ENCODE results near the gene ADAMTS2. TPM values are rescaled to one million over a fixed set of nuclear protein-coding genes. Genes with fewer than 3 reads are reported as not detected.

Gene ADAMTS2
- total RNA-seq, 1 experiment from 2014 or later, result not detected

DNA sequence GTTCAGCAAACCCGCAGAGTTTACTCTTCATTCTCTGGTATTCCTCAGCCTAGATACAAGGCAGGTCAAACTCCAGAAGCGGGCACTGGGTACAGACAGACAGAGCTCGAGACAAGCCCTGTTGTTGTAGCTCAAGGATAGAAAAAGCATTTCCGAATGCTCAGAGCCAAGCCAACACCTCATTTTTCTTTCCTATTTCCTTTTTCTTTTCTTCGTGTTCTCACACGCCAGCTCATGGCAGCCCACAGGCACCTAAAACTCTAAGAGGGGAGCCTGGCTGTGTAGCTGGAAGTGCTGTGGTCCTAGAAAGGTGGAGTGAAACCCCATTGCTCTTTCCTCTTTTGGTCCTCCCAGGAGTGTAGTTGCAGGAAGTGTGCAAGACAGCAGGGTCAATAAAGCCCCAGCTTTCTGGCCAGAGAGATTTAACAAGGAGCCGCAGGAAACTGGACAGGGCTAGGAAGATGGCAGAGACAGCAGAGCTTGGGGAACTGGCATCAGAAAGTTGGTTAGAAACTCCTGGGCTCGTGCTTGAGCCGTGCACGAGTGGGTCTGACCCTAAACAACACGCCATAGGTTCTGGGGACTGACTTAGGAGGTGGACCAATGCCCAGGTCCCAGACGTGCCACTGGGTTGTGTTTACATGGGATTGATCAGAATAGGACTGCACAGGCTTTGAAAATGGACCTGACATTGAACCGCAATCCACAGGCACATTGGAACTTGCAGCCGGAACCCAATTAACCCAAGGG, 41.6 kb downstream of the ADAMTS2 start:
- no peak overlapping the region for H3K27ac Mint-ChIP-seq (ENCODE audit: unreplicated experiment)
- CTCF ChIA-PET, result interaction anchor here (0.6 kb wide), 2 partner anchors 8 to 586 kb away, joined by 3 read pairs; no protein-coding TSS in a partner anchor
- H3K9me3 Mint-ChIP-seq (ENCODE audit: low read depth, unreplicated experiment), result peaks cover 20% of the 10 kb centered on the region
- no peaks in the 10 kb centered on the region for H3K27me3 Mint-ChIP-seq (ENCODE audit: unreplicated experiment)
- no peaks in the 10 kb centered on the region for H3K4me1 Mint-ChIP-seq (ENCODE audit: low read depth, unreplicated experiment)
- BruUV-seq (replicated peaks), result no TSS peak
- no peaks in the 10 kb centered on the region for H3K36me3 Mint-ChIP-seq (ENCODE audit: insufficient read depth, unreplicated experiment)
- H3K4me3 Mint-ChIP-seq (ENCODE audit: low read depth, unreplicated experiment), result no peak overlapping the region
- TF ChIP-seq, protein P1, sequence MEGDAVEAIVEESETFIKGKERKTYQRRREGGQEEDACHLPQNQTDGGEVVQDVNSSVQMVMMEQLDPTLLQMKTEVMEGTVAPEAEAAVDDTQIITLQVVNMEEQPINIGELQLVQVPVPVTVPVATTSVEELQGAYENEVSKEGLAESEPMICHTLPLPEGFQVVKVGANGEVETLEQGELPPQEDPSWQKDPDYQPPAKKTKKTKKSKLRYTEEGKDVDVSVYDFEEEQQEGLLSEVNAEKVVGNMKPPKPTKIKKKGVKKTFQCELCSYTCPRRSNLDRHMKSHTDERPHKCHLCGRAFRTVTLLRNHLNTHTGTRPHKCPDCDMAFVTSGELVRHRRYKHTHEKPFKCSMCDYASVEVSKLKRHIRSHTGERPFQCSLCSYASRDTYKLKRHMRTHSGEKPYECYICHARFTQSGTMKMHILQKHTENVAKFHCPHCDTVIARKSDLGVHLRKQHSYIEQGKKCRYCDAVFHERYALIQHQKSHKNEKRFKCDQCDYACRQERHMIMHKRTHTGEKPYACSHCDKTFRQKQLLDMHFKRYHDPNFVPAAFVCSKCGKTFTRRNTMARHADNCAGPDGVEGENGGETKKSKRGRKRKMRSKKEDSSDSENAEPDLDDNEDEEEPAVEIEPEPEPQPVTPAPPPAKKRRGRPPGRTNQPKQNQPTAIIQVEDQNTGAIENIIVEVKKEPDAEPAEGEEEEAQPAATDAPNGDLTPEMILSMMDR (IDR thresholded peaks at IDR 0.05; ENCODE audit: unreplicated experiment), result no peak
- intact Hi-C loops (cut with micrococcal nuclease; ENCODE audit: unreplicated experiment), result no loop called here
- DNase-seq, result no peak

DNA sequence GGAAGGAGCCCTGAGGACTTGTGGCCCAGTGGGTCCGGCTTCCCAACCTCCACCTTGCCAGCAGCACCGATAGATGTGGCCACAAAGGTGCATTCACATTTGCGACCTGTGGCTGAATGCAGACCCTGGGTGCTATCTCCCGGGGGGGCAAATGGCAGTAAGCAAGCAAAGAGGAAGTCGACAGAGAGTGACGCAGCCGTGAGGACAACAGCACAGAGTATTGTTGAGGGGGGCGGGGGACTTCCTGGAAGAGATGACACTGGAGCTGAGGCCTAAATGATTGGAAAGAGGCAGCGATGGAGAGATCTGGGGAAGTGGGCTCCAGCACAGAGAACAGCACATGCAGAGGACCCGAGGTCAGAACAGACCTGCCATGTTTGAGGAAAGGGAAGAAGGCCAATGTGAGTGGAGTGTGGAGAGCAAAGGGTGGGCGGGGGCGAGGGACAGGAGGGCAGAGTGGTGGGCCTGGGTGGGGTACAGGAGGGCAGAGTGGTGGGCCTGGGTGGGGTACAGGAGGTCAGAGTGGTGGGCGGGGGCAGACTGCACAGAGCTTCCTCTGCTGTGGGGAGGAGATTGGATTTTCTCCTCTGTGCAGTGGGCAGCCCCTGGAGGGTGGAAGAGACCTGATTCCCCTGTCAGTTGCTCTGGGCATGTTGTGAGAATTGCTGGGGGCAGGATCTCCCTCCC, 42.6 kb downstream of the ADAMTS2 start:
- no peak for DNase-seq
- Mint-ChIP-seq H3K4me1 (ENCODE audit: low read depth, unreplicated experiment) (no peaks in the 10 kb centered on the region), H3K27ac (ENCODE audit: unreplicated experiment) (no peak overlapping the region)

DNA sequence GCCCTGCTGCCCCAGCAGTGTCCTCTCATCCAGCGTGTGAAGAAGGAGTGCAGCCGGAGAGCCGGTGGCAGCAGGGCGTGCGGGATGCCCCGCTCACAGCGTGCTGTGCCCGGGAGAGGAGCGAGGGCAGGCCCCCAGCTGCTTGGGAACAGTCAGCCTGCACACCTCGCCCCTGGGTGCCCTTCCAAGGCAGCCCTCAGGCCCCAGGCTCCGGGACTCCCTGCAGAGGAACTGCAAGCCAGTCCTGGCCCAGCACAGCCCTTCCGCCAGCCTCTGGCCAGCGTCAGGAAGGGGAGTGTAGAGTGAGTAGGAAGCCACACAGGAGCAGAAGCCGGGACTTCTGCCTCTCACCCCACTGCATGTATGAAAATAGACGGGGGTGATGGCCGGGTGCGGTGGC, 43.5 kb downstream of the ADAMTS2 start:
- CTCF ChIA-PET, result no interaction called here
- BruUV-seq (replicated peaks), result no TSS peak
- Mint-ChIP-seq H3K4me3 (ENCODE audit: low read depth, unreplicated experiment) (no peak overlapping the region), H3K27me3 (ENCODE audit: unreplicated experiment) (no peaks in the 10 kb centered on the region), H3K4me1 (ENCODE audit: low read depth, unreplicated experiment) (no peaks in the 10 kb centered on the region), H3K27ac (ENCODE audit: unreplicated experiment) (no peak overlapping the region), H3K9me3 (ENCODE audit: low read depth, unreplicated experiment) (peaks cover 15% of the 10 kb centered on the region), H3K36me3 (ENCODE audit: insufficient read depth, unreplicated experiment) (no peaks in the 10 kb centered on the region)
- TF ChIP-seq, protein P1 (IDR thresholded peaks at IDR 0.05; ENCODE audit: unreplicated experiment), result no peak
- DNase-seq, result no peak
- intact Hi-C loops (cut with micrococcal nuclease; ENCODE audit: unreplicated experiment), result no loop called here

More for the DNA sequence above, 42.6 kb downstream of the ADAMTS2 start:
- Mint-ChIP-seq H3K27me3 (ENCODE audit: unreplicated experiment) (no peaks in the 10 kb centered on the region), H3K9me3 (ENCODE audit: low read depth, unreplicated experiment) (peaks cover 18% of the 10 kb centered on the region), H3K36me3 (ENCODE audit: insufficient read depth, unreplicated experiment) (no peaks in the 10 kb centered on the region), H3K4me3 (ENCODE audit: low read depth, unreplicated experiment) (no peak overlapping the region)
- BruUV-seq (replicated peaks), result no TSS peak
- CTCF ChIA-PET, result interaction anchor here (0.6 kb wide), 1 partner anchor 9 kb away, joined by 3 read pairs; no protein-coding TSS in a partner anchor
- TF ChIP-seq, protein P1 (IDR thresholded peaks at IDR 0.05; ENCODE audit: unreplicated experiment), result no peak
- intact Hi-C loops (cut with micrococcal nuclease; ENCODE audit: unreplicated experiment), result no loop called here

DNA sequence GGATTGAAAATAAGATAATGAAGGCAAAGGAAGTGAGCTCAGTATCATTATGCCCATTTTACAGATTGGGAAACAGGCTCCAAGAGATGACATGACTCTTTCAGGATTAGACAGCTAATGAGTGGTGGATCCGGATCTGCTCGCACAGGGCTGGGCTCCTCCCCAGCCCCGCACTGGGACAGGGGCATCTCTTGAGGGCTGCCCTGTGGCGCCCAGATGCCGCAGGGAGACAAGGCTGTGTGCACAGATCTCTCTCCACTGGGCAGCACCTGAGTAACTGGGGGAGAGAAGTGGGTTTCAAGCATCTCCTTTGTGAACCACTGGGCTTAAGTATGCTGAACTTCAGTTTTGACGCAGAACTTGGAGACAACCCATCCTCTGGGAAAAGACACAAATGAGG, 43.9 kb downstream of the ADAMTS2 start:
- H3K9me3 Mint-ChIP-seq (ENCODE audit: low read depth, unreplicated experiment), result peaks cover 15% of the 10 kb centered on the region
- no peaks in the 10 kb centered on the region for H3K4me1 Mint-ChIP-seq (ENCODE audit: low read depth, unreplicated experiment)
- no peak for DNase-seq
- no peak overlapping the region for H3K4me3 Mint-ChIP-seq (ENCODE audit: low read depth, unreplicated experiment)
- CTCF ChIA-PET, result no interaction called here
- H3K27ac Mint-ChIP-seq (ENCODE audit: unreplicated experiment), result no peak overlapping the region
- H3K36me3 Mint-ChIP-seq (ENCODE audit: insufficient read depth, unreplicated experiment), result no peaks in the 10 kb centered on the region
- no peaks in the 10 kb centered on the region for H3K27me3 Mint-ChIP-seq (ENCODE audit: unreplicated experiment)
- TF ChIP-seq, protein P1 (IDR thresholded peaks at IDR 0.05; ENCODE audit: unreplicated experiment), result no peak
- BruUV-seq (replicated peaks), result no TSS peak
- intact Hi-C loops (cut with micrococcal nuclease; ENCODE audit: unreplicated experiment), result no loop called here
